ENCODE data around the gene WDR73. TPM values are rescaled to one million over a fixed set of nuclear protein-coding genes. Genes with fewer than 3 reads are reported as not detected.
A peak's percentile ranks its signal among the peaks of the same experiment; 100 is the strongest.

WDR73 gene
- polyA plus RNA-seq, 2 of the 4 experiments (the other 2 are of a cell fraction): 41.0 to 44.7 TPM

GRCh38 chr15:84600331-84600686, 53.8 kb downstream of the WDR73 start:
- H3K4me1 ChIP-seq: peaks cover 19% of the 10 kb centered on the region; the same call in 2 of the 3 replicates
- TF ChIP-seq MAX (IDR thresholded peaks at IDR 0.05) (peak; percentile 99), HDAC2 (IDR thresholded peaks at IDR 0.05) (0 out of 2 replicates have a peak, but pooled peaks have one; percentile 55), HOXB13 (CRISPR knock-in tag; IDR thresholded peaks at IDR 0.05; ENCODE audit: low read depth) (no peak), CBX8 (IDR thresholded peaks at IDR 0.05) (no peak), MYC (IDR thresholded peaks at IDR 0.05; ENCODE audit: borderline replicate concordance, low read length) (peak; percentile 86), GATA3 (IDR thresholded peaks at IDR 0.05; ENCODE audit: borderline replicate concordance) (peak; percentile 38; the same call in 1 of the 2 replicates), RARB (CRISPR knock-in tag; IDR thresholded peaks at IDR 0.05) (0 out of 2 replicates have a peak, but pooled peaks have one; percentile 39), HEYL (CRISPR knock-in tag; IDR thresholded peaks at IDR 0.05) (no peak), JUNB (IDR thresholded peaks at IDR 0.05) (no peak), NPAS2 (CRISPR knock-in tag; IDR thresholded peaks at IDR 0.05; ENCODE audit: borderline replicate concordance) (no peak), ELK1 (IDR thresholded peaks at IDR 0.05; ENCODE audit: low read depth, low read length) (no peak)
- TF ChIP-seq, protein P1, sequence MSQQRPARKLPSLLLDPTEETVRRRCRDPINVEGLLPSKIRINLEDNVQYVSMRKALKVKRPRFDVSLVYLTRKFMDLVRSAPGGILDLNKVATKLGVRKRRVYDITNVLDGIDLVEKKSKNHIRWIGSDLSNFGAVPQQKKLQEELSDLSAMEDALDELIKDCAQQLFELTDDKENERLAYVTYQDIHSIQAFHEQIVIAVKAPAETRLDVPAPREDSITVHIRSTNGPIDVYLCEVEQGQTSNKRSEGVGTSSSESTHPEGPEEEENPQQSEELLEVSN (IDR thresholded peaks at IDR 0.05; ENCODE audit: borderline replicate concordance, low read depth): peak; percentile 97
- TF ChIP-seq, protein P2, sequence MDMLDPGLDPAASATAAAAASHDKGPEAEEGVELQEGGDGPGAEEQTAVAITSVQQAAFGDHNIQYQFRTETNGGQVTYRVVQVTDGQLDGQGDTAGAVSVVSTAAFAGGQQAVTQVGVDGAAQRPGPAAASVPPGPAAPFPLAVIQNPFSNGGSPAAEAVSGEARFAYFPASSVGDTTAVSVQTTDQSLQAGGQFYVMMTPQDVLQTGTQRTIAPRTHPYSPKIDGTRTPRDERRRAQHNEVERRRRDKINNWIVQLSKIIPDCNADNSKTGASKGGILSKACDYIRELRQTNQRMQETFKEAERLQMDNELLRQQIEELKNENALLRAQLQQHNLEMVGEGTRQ (IDR thresholded peaks at IDR 0.05): peak; percentile 69
- H3K4me3 ChIP-seq: peak overlapping the region; percentile 72
- no peak for FAIRE-seq
- ChIA-PET CTCF (interaction anchor here (0.9 to 4.2 kb wide), 13 partner anchors 9 to 568 kb away, joined by 3 to 57 read pairs (median 5); no protein-coding TSS in a partner anchor), POLR2A (interaction anchor here (0.5 to 2.1 kb wide), 5 partner anchors 11 to 380 kb away, joined by 3 to 16 read pairs (median 5); partner anchors contain the start of gene WDR73)
- peak overlapping the region in 1 of 2 experiments; percentile 88; a peak in 2 of 6 replicates for H3K27ac ChIP-seq
- H3K9me3 ChIP-seq: no peaks in the 10 kb centered on the region
- DNase-seq (ENCODE audit: low read depth in 1 of 2, low spot score in 1 of 2): peak; percentile 92 to 96
- ATAC-seq: peak; percentile 89
- WGBS (ENCODE audit: missing lambda C conversion rate): 1% methylated on average over 20 of the region's 20 CpGs
- peak overlapping the region; percentile 76 for H3K4me2 ChIP-seq

- ChIA-PET POLR2A (interaction anchor here (0.5 to 2.1 kb wide), 5 partner anchors 10 to 381 kb away, joined by 3 to 16 read pairs (median 5); partner anchors contain the start of gene WDR73), CTCF (interaction anchor here (0.7 to 4.2 kb wide), 36 partner anchors 9 to 587 kb away, joined by 3 to 57 read pairs (median 4); no protein-coding TSS in a partner anchor)
- DNase-seq (ENCODE audit: low read depth in 1 of 2, low spot score in 1 of 2) (no peak), FAIRE-seq (no peak), ATAC-seq (no peak)
- H3K4me3 ChIP-seq: peak overlapping the region; percentile 72
- TF ChIP-seq EHF (CRISPR knock-in tag; IDR thresholded peaks at IDR 0.05) (no peak), RARB (CRISPR knock-in tag; IDR thresholded peaks at IDR 0.05) (no peak), TP53 (CRISPR knock-in tag; IDR thresholded peaks at IDR 0.05) (no peak), MYC (IDR thresholded peaks at IDR 0.05; ENCODE audit: borderline replicate concordance, low read length) (no peak), JUN (IDR thresholded peaks at IDR 0.05) (no peak), POLR2A (IDR thresholded peaks at IDR 0.05; ENCODE audit: low read length) (no peak), ELK1 (IDR thresholded peaks at IDR 0.05; ENCODE audit: low read depth, low read length) (no peak), SREBF2 (IDR thresholded peaks at IDR 0.05) (no peak), ZFP36 (IDR thresholded peaks at IDR 0.05; ENCODE audit: borderline replicate concordance, partially characterized antibody) (no peak), FOXS1 (CRISPR knock-in tag; IDR thresholded peaks at IDR 0.05) (no peak), NPAS2 (CRISPR knock-in tag; IDR thresholded peaks at IDR 0.05; ENCODE audit: borderline replicate concordance) (no peak), EHMT2 (IDR thresholded peaks at IDR 0.05; ENCODE audit: low read depth) (no peak), REST (IDR thresholded peaks at IDR 0.05) (no peak), JUNB (IDR thresholded peaks at IDR 0.05) (no peak), RFX5 (IDR thresholded peaks at IDR 0.05) (no peak), CEBPB (IDR thresholded peaks at IDR 0.05) (no peak), HOXB13 (CRISPR knock-in tag; IDR thresholded peaks at IDR 0.05; ENCODE audit: low read depth) (no peak), MAFK (IDR thresholded peaks at IDR 0.05; ENCODE audit: partially characterized antibody) (no peak)
- TF ChIP-seq, protein P2 (IDR thresholded peaks at IDR 0.05): no peak
- peak overlapping the region in 1 of 2 experiments; percentile 48; a peak in 1 of 6 replicates for H3K27ac ChIP-seq
- peak overlapping the region; percentile 76 for H3K4me2 ChIP-seq
- WGBS (ENCODE audit: missing lambda C conversion rate): 17% methylated on average over 10 of the region's 10 CpGs
- peaks cover 15% of the 10 kb centered on the region; the same call in 2 of the 3 replicates for H3K4me1 ChIP-seq
- no peaks in the 10 kb centered on the region for H3K9me3 ChIP-seq
These were observed 54.2 kb downstream of the WDR73 start for GRCh38 chr15:84599906-84600305.
